PC-9 (cell line): ENCODE results near the gene TMEM94.

Experiments
- EZH2 ChIP-seq: fragments of 200-600 bp; sonication (generic); IDR thresholded peaks from 2 replicates; pipeline ENCODE4 v1.8.0; 2017; ENCODE audit warnings: antibody characterized with exemption, low read depth
- TF ChIP-seq, protein P1 (sequence below): fragments of 200-600 bp; sonication (generic); conservative IDR thresholded peaks from 2 replicates; pipeline ENCODE4 v1.6.1; 2017; ENCODE audit warnings: mixed run types, antibody characterized with exemption, mild to moderate bottlenecking, moderate library complexity

DNA sequence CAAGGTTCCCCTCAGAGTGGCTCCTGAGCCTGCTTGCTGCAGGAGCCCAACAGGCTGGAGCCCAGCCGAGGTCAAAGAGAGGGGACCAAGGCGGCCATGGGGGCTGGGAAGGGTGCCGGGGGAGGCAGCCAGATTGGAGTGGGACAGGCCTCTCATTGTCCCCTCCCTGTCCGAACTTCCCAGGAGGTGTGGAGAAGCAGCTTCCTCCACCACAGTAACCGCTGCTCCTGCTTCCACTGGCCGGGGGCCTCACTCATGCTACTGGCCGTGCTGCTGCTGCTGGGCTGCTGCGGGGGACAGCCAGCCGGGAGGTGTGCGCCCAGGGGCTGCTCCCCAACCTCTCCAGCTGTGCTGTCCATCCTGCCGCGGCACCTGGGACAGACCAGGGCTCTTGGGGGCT is 29.3 kb downstream of the TMEM94 start:
- no peak for TF ChIP-seq EZH2
- TF ChIP-seq, protein P1, sequence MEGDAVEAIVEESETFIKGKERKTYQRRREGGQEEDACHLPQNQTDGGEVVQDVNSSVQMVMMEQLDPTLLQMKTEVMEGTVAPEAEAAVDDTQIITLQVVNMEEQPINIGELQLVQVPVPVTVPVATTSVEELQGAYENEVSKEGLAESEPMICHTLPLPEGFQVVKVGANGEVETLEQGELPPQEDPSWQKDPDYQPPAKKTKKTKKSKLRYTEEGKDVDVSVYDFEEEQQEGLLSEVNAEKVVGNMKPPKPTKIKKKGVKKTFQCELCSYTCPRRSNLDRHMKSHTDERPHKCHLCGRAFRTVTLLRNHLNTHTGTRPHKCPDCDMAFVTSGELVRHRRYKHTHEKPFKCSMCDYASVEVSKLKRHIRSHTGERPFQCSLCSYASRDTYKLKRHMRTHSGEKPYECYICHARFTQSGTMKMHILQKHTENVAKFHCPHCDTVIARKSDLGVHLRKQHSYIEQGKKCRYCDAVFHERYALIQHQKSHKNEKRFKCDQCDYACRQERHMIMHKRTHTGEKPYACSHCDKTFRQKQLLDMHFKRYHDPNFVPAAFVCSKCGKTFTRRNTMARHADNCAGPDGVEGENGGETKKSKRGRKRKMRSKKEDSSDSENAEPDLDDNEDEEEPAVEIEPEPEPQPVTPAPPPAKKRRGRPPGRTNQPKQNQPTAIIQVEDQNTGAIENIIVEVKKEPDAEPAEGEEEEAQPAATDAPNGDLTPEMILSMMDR = no peak
